HTR-8/SVneo (cell line): ENCODE measurements around the gene SH3PXD2A.
"Not testable (repeated sequence)": the region's sequence is repeated elsewhere in the genome, so short reads cannot be mapped to it uniquely, and the experiment has no call there.

Experiments used
- DNase-seq: peaks from one replicate; pipeline ENCODE4 v3.0.0; 2011; ENCODE audit warnings: low spot score, mixed read lengths; ENCODE audit not compliant: insufficient read length
- FAIRE-seq: peaks from 2 replicates; lab custom pipeline; 2011; peaks lifted over from hg19 to GRCh38; lab: Jason Lieb, UNC

The SH3PXD2A gene

DNA sequence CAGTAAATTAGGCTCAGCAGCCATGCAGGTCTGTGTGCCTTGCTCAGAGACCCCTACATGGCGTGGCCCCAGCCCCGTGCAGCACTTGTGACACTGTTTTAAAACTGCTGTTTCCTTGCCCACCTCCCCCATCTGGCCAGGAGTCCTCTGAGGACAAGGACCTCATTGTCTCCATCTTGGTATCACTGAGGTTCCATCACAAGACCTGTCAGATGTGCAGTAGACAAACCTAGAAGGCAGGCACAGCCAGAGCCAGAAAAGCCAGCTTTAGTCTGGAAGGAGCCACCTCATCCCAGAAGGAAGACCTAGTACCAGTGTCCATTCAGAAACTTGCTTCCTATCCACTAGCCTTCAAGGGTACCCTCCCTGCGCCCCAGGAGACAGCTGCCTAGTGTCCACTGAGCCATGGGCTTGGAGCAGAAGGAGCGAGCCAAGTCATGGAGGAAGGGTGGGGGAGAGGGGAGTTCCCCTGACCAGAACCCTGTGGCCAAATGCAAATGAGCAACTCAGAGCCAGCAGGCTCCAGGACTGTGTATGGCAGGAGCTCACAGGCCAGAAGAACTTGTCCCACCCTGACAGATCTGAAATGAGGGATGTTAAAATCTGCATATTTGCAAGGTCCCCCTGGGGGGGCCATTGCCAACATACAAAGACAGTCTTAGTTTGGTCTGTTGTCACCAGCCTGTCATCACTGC, 176.1 kb downstream of the SH3PXD2A start:
- DNase-seq (no peak), FAIRE-seq (peak; percentile 80)

DNA sequence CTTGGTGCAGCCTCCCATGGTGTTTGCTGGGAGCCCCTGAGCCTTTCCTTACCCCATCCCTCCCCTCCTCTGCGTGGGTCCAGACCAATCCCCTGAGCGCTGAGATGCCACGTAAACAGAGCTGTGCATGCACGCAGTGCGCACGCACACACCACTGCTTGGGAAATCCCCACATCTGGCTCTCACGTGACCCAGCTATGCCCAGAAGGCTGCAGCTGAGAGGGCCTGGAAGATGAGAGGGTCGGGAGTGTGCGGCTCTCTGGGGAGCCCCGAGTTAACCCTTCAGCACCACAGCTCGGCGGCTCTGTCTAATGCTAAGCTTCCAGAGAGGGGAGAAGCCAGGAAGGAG, 177.2 kb downstream of the SH3PXD2A start:
- FAIRE-seq (peak; percentile 80), DNase-seq (peak; percentile 97)

DNA sequence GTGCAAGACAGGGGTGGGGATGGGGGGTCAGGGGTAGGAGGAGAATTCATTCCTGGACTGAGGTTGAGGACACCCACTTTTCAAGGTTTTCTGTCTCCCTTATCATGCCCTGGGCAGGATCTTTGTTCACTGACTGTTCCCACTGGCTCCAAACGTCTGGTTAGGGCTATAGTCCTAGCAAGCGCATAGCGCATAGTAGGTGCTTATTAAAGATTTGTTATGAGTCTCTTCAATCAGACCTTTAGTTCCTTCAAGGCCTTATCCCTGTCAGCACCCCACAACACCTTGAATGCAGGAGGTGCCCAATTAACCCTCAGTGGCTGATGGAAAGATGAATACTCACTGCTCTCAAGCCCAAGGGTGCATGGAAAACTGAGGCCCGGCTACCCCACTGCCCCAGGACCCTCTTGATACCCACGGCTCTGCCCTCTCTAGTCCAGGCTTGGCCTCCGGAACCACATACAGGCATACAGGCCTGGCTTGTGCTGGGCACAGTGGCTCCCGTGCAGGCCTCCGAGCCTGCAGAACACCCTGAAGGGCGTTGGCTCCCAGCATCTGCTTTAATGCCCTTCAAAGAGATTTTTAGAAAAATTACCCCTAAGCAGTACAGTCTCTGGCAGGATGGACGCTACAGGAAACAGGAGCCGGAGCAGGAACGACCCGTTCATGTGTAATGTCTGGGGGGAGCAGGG, 177.7 kb downstream of the SH3PXD2A start:
- DNase-seq, result no peak
- no peak for FAIRE-seq

DNA sequence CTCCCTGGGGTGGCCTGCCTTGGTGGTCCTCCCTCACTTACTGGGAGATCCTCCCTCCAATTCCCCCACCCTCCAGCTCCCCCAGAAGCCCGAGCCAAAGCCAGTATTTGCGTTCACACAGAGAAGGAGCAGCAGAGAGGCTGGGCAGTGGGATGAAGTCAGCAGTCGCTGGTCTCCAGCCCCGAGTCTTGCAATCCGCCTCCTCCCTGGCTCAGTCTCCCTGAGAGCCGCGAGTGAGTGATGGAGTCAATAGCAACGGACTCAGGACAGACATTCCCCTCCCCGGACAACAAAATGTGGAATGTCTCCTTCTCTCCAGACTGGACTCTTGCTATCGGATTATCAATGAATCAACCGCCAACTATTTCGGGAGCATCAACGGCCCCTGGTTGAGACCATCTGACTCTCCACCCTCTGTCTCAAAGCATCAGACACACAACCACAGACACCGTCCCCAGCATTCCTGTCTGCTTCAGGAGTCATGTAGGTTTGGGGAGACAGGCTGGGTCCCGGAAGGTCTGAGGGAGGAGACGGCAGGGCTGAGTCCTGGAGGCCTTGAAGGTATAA, 178.4 kb downstream of the SH3PXD2A start:
- DNase-seq (peak; percentile 77), FAIRE-seq (peak; percentile 94)

DNA sequence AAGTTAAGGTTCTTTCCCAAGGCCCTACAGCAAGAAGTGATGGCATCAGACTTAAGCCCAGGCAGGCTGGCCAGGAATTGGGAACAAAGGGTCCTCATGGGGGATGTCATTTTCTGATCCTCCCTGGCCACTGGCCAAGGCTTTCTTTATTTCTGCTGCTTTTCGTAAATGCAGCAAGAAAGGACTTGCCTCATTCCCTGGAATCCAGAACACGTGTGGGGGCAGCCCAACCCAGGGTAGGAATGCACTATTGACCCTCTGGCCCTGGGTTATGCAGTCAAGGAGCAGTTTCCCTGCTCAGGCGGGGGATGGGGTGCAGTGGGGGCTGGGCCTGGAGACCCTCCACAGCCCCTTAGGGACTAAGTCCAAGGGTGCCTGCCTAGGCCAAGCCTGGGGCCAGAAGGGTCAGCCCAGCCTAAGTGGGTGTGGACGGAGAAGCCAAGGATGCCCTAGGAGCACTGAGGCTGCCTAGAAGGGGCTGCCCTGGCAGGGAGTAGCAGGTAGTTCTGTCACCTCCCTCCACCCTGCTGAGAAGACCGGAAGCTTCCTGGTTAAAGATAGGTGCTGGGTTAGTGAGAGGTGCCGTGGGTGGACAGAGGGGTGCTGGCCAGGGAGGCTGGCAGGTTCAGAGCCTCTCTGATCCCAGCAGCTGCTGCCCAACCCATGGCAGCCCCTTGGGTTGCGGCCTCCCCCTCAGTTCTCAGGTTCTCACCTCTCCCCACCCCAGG, 179.2 kb downstream of the SH3PXD2A start:
- DNase-seq (peak; percentile 62), FAIRE-seq (peak; percentile 38)

DNA sequence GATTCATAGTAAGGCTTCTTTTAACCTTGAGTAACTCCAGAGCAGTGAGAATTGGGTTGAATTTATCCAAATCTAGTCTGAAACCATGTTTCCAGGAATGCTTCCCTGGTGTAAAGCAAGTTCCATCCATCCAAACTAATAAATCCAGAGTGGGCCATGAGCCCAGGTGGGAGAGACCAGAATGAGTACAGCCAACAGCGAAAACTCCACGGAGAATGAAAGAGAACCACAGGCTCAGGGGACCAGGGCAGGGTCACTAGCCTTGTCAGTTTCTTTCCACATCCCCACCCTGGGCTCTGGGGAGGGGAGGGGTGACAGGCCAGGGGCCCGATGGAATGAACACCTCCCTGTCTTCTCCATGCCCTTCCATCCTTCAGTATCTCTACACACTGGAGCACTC, 181.8 kb downstream of the SH3PXD2A start:
- DNase-seq (no peak), FAIRE-seq (no peak)

DNA sequence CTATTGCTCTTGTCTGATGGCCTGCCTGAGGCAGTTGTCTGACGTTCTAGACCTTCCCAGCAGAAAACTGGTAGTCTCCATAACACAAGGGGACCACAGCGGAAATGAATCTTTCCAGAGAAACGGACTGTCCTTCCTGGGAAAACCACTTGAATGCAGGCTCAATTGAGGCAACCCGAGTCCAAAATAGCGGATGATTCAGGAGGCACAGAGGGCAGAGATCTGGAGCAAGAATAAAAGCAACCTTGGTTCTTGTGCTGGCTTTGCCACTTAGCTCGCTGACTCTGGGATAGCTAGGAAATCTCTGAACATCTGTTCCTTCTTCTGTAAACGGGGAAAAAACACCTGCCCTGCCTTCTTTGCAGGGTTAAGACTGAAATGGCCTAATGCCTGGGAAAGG, 183.0 kb downstream of the SH3PXD2A start:
- no peak for DNase-seq
- no peak for FAIRE-seq

DNA sequence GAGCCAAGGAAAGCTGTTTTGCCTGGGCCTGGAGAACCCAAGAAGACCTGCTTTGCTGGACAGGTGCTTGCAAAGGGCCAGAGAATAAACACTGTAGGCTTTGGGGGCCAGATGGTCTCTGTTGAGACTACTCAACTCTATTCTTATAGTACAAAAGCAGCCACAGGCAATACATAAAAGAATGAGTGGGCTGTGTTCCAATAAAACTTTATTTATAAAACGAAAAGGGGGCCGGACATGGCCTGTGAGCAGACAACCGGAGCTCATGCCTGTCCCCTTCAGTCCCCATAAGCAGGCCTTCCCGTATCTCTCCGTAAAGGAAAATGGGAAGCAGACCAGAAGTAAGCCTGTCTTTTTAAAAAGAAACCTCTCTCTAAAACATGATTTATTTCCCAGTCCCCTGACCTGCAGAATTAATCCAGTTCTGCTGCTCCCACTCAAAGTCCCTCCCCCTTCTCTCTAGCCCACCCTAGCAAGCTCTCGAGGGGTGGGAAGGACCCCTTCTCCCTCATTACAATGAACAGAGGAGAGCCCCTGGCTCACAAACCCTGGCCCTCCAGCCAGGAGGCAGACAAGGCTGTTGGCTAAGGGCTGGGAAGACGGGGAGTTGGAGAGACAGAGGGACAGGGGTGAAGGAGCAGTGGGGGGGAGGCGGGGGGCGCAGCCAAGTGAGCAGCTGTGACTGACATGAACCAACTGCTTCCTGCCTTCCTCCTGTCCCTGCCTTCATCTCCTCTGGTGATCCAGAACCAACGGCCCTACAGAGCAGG, 184.1 kb downstream of the SH3PXD2A start:
- no peak for DNase-seq

DNA sequence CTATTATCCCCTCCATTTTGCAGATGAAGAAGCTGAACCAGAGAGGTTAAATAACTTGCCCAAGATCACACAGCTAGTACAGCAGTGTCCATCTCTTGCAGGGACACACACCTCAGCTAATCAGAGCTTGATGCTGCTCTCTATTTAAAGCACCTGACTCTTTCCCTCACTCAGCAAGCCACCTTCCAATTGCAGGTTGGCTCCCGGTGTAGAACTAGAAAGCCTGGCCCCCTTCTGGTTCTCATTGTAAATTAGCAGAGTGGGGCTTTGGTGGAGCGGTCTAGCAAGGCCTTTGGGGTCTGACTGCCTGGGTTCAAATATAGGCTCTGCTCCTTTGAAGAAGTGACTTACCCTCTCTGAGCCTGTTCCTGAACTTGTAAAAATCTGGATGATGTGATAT, 185.4 kb downstream of the SH3PXD2A start:
- no peak for DNase-seq
- FAIRE-seq, result no peak

More for the DNA sequence above, 184.1 kb downstream of the SH3PXD2A start:
- FAIRE-seq, result no peak

DNA sequence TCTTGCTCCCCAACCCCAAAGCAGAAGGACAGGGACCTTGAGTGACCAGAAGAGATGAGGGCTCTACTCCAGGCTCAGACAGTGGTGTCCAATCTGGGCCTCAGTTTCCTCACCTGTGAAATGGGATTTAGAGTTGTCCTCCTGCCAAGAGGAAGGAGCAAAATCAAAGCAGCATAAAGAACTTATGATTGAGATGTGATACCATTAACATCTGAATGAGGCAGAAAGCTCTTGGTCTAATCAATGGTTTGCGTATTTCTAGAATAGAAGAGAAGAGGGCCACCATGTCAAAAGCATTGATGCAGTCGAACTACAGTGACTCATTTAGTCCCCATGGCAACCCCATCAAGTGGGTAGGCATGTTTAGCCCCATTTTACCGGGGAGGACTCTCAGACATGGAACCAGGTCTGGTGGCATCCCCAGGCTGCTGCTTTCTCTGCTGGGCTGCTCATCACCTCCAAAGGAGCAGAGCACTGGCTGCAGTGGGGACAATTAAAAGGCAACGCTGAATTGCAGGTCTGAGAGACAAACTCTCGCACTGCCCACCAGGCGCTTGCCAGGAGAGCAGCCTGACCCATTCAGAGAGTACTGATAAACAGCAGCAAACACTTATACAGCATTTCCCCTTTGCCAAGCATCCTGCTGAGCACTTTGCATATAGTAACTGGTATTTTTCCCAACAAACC, 186.0 kb downstream of the SH3PXD2A start:
- no peak for FAIRE-seq

DNA sequence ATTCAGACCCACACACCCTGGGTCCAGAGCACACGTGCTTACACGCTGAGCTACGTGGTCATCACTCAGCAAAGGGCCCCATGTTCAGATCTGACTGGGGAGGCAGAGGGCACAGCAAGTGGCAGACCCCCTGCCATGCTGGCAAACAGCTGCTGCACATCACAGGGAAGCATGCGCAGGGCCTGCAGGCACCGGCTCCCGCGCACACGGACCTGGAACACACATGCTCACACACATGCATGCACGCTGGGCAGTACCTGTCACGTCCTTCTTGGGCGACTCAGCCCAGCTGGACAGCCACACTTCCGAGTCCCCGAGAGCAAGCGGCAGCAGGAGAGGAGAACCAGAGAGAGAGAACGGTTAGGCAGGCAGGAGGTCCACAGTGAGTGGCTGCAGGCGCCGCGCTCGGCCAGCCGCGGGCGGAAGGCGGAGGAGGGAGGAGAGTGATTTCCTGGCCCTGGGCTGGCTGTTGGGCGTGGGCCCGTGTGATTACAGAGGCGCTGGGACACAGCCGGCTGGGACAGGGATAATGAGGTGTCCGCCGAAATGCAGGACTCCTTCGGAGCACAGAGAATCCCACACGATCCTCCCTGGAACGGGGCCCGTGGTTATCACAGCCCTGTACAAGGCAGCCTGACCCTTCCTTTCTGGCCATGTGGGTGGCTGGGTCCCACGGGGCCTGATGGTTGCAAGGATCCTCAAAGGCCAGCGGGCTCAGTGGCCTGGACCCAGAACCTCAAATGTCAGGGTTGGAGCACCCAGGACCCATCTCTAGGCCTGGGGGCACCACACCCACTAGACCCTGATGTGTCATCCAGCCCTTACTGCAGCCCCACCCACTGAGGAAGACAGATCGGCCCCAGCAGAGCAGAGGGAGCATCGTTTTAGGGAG, 186.8 kb downstream of the SH3PXD2A start:
- DNase-seq (no peak), FAIRE-seq (no peak)

More for the DNA sequence above, 186.0 kb downstream of the SH3PXD2A start:
- no peak for DNase-seq

DNA sequence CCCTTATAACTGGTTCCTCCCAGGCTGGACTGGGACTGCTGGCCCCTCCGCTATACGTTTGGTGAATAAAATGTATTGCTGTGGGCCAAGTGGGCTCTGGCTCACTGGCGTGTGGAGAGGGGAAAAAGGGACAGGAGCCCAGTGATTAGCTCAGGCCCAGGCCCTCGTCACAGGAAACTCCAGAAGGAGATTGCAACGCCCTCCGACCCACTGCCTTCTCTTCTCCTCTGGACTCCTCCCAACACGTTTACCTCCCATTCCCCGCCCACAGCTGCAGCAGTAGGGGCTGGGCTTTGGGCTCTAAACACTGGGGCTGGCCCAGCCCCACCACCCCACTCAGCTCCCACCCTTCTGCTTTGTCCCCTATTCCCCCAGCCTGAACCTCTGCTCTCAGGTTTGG, 188.0 kb downstream of the SH3PXD2A start:
- DNase-seq (no peak), FAIRE-seq (no peak)

DNA sequence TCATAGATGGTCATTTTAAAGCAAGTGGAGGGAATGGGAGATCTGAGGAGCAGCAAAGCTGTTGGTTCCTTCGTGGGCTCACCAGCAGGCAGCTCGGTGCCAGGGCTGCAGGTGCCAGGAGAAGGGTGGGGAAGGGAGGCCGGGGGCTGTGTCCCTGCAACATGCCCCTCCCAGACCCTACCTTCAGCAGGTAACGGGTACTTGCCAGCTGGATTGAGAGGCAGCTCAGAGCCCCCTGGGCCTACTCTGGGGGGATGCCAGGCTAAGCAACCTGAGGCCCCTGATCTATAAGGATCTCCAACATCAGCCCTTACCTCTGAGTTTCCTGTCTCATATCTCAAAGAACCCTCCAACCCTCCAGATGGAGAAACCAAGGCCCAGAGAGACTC, 188.6 kb downstream of the SH3PXD2A start:
- no peak for FAIRE-seq
- no peak for DNase-seq

DNA sequence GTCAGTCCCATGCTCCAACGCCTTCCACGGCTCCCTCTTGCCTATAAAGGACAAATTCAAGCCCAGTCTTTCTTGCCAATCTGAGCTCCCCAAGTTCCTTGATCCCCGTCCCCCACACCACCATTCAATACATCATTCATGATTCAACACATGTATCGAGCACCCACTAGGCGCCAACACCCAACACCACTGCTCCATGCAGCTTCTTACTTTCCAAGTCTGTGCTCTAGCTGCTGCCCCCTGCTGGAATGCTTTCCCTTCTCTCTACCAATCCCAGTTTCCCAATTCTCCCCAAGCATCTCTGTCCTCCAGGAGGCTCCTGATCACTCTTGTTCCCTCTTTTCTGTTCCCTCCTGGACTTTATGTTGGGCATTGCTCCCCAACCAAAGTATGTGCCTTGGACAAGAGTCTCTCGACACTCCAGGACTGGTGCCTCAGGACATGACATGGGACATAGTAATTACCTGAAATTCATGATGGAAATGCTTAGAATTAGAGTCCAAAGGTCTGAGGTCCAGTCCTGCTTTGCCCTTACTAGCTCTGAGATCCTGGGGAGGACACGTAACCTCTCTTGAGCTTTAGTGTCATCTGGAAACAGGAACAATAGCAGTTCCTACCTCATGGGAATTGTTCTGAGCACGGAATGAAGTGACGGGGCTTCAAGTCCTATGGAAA, 189.2 kb downstream of the SH3PXD2A start:
- DNase-seq, result no peak
- no peak for FAIRE-seq

DNA sequence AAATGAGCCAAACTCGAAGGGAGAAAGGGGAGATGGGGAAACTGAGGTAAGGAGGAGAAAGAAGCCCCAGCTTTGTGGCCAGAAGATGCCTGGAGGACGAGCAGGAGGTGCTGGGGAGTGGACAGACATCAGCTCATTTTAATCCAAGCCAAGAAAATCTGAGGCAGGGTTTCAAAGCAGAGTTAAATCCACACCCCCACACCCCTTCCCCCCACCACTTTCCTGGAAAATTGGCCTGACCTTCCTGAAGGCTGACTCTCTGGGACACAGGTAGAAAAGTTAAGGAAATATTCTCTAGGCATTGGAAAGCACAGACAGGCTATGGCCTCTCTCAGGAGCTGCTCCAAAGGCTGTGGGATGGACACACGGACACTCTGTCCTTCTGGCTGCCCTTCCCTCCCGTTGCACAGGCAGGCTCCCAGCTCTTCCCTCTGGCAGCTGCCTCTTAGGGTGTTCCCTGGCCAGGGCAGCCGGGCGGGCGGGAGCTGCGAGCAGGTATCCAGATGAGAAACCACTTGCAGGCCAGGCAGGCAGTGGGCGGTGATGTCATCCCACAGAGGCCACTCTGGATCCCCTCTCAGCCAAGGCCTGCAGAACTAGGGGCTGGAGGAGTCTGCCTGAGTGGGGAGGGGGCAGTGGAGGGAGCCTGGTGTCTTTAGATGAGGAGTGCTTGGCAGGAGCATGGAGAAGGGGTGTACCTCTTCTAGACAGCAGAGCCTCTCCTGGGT, 190.1 kb downstream of the SH3PXD2A start:
- FAIRE-seq (no peak), DNase-seq (no peak)

DNA sequence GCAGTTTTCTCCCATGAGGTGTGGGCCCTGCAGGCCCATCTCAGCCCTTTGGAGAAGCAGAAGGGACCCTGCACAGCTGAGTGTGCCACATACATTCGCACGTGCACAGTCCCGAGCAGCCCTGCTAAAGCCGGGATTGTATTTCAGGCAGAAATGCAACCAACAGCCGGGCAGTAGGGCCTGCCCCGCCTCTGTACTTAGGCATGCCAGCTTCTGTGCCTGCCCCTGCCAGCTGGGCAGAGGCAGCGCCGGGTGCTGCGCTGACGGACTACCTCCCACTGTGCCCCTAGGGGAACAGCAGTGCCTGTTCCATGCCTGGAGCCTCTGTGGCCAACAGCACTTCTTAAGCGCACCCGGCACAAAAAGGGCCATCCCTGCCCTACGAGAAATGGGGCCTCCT, 191.6 kb downstream of the SH3PXD2A start:
- DNase-seq (no peak), FAIRE-seq (no peak)

DNA sequence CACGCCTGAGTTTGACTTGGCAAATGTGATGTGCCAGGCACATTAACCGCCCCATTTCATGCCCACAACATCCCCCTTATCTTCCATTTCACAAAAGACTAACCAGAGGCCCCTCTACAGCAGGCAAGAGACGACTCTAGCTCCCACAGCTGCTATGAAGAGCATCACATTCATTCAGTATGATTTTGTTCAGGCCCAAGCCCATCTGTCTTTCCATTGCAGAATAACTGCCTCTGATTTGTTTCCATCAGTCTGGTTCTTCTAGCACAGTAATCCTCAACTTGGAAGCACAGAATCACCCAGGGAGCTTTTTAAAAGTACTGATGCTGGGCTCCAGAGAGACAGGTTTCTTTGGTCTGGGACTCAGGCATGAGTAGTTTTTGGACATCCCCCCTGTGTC, 192.1 kb downstream of the SH3PXD2A start:
- FAIRE-seq (no peak), DNase-seq (no peak)

DNA sequence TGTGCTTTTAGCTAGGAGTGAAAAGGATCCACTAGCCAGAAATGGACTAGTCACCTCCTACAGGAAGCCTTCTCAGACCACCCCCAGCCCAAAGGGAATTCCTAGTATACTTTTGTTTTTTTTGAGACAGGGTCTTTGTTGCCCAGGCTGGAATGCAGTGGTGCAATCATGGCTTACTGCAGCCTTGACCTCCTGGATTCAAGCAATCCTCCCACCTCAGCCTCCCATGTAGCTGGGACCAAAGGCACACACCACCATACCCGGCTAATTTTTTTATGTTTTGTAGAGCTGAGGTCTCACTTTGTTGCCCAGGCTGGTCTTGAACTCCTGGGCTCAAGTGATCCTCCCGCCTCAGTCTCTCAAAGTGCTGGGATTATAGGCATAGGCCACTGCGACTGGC, 192.7 kb downstream of the SH3PXD2A start:
- not testable (repeated sequence) for FAIRE-seq, DNase-seq
